Kidney (tissue), 14 donors: ENCODE measurements around the gene FAM222A. TPM values are rescaled to one million over a fixed set of nuclear protein-coding genes. Genes with fewer than 3 reads are reported as not detected.

ENCODE experiments used
- DNase-seq, 5 donors: peaks; one replicate each; pipeline ENCODE4 v3.0.0-alpha.2; 2013 to 2020
- FAIRE-seq: peaks from 2 replicates; lab custom pipeline; 2012; peaks lifted over from hg19 to GRCh38; lab: Jason Lieb, UNC
- H3K27ac ChIP-seq, 2 donors: one replicate each; pipeline ENCODE4 v1.7.0; 2013; ENCODE audit warnings: low read depth in 2 of 2, low read length in 2 of 2, inconsistent platforms in 1 of 2
- H3K27me3 ChIP-seq: one replicate; pipeline ENCODE4 v1.7.1; 2013; ENCODE audit warnings: low read length, inconsistent platforms; ENCODE audit not compliant: control insufficient read depth, insufficient read depth
- H3K36me3 ChIP-seq, 3 donors: one replicate each; pipeline versions ENCODE4 v1.7.0 to v1.7.1; 2013; ENCODE audit warnings: low read length in 3 of 3, control low read depth in 1 of 3, inconsistent platforms in 1 of 3; ENCODE audit not compliant: insufficient read depth in 3 of 3, control insufficient read depth in 2 of 3
- H3K4me1 ChIP-seq, 3 donors: one replicate each; pipeline versions ENCODE4 v1.7.0 to v1.7.1; 2013; ENCODE audit warnings: low read length in 3 of 3, inconsistent platforms in 1 of 3, low read depth in 1 of 3; ENCODE audit not compliant: control insufficient read depth in 2 of 3, insufficient read depth in 2 of 3
- H3K4me3 ChIP-seq, 3 donors: one replicate each; pipeline versions ENCODE4 v1.7.0 to v1.8.1; 2013; ENCODE audit warnings: low read length in 3 of 3, control low read depth in 1 of 3, inconsistent platforms in 1 of 3
- H3K9ac ChIP-seq, 3 donors: one replicate each; pipeline versions ENCODE4 v1.7.0 to v1.7.1; 2013; ENCODE audit warnings: low read length in 3 of 3, control low read depth in 1 of 3, inconsistent platforms in 1 of 3
- H3K9me3 ChIP-seq, 3 donors: one replicate each; pipeline versions ENCODE4 v1.7.0 to v1.7.1; 2013; ENCODE audit warnings: low read length in 3 of 3, control low read depth in 1 of 3, inconsistent platforms in 1 of 3; ENCODE audit not compliant: control insufficient read depth in 2 of 3, insufficient read depth in 1 of 3
- CTCF ChIP-seq: IDR thresholded peaks from 3 replicates; pipeline ENCODE4 v1.5.1; 2012; ENCODE audit warnings: mild to moderate bottlenecking, moderate library complexity, borderline replicate concordance; ENCODE audit not compliant: insufficient read depth; ENCODE audit errors: extremely low read depth
- intact Hi-C: fragments of 100-400 bp; cut with DNase I; formaldehyde crosslinking; loops from one replicate; pipeline ENCODE4 v1.11.1; 2022
- polyA plus RNA-seq: library from polyadenylated mRNA; stranded (reverse); fragments of 350-450 nt; fragmentation: Illumina TruSeq; extraction: RNeasy Lipid Tissue Mini Kit (QIAGEN cat#74804); gene quantifications from one replicate; pipeline ENCODE4 v1.2.3, GENCODE V29; 2014; ENCODE audit warnings: low read depth, low replicate concordance; ENCODE audit not compliant: insufficient read depth
- total RNA-seq: library from RNA; stranded (reverse); fragmentation: NEBNext Ultra II Directional; extraction: Animal tissue kit (Norgen Biotek cat#: 25700); gene quantifications from one replicate; pipeline ENCODE4 v1.2.1, GENCODE V29; 2021
- donor health status: control.
- donor health status: control.
- donor health status: control.
- donor health status: control.
- donor health status: control.
- donor health status: DM: yes; HTN: yes; CAD: no.
- donor health status: Normal renal cell carcinoma (clear cell type).

FAM222A gene
- total and polyA plus RNA-seq, 2 donors from 2014 or later = 3.7 to 12.5 TPM

GRCh38 chr12:109731806-109732205 is 18.2 kb downstream of the FAM222A start:
- no peak overlapping the region for H3K9ac ChIP-seq
- no peaks in the 10 kb centered on the region for H3K9me3 ChIP-seq
- no peak for TF ChIP-seq CTCF
- no peaks in the 10 kb centered on the region for H3K27me3 ChIP-seq
- no peaks in the 10 kb centered on the region for H3K36me3 ChIP-seq
- H3K27ac ChIP-seq = no peak overlapping the region
- FAIRE-seq (no peak), DNase-seq (peak in 1 of 5 donors; percentile 38)
- peaks cover 0 to 26% (median 23%) of the 10 kb centered on the region in 3 donors for H3K4me1 ChIP-seq
- intact Hi-C loops = no loop called here
- H3K4me3 ChIP-seq = no peak overlapping the region

- Histone ChIP-seq H3K27ac (no peak overlapping the region), H3K4me1 (peaks cover 0 to 30% (median 27%) of the 10 kb centered on the region in 3 donors), H3K36me3 (no peaks in the 10 kb centered on the region), H3K9me3 (no peaks in the 10 kb centered on the region), H3K27me3 (no peaks in the 10 kb centered on the region), H3K4me3 (no peak overlapping the region), H3K9ac (no peak overlapping the region)
- intact Hi-C loops = no loop called here
- FAIRE-seq = no peak
- DNase-seq = peak in 3 of 5 donors; percentile 5 to 36 (median 31)
- TF ChIP-seq CTCF = no peak
Measured at GRCh38 chr12:109732321-109733305, 19.0 kb downstream of the FAM222A start.

- Histone ChIP-seq H3K27ac (no peak overlapping the region), H3K9me3 (no peaks in the 10 kb centered on the region), H3K27me3 (no peaks in the 10 kb centered on the region), H3K36me3 (no peaks in the 10 kb centered on the region), H3K4me3 (no peak overlapping the region), H3K4me1 (peaks cover 0 to 46% (median 42%) of the 10 kb centered on the region in 3 donors), H3K9ac (no peak overlapping the region)
- FAIRE-seq (no peak), DNase-seq (peak; percentile 62 to 81 (median 74))
- intact Hi-C loops = no loop called here
- no peak for TF ChIP-seq CTCF
Measured at GRCh38 chr12:109734219-109735000, 20.8 kb downstream of the FAM222A start.
